Ovary (tissue), 3 donors: ENCODE measurements around the gene SPAG16.

ENCODE experiments used
- EP300 ChIP-seq: sonication (generic); formaldehyde crosslinking; IDR thresholded peaks from one replicate; pipeline ENCODE4 v1.6.1; 2017; ENCODE audit warnings: antibody characterized with exemption
- POLR2A ChIP-seq: fragments of 450-650 bp; IDR thresholded peaks from one replicate; pipeline ENCODE4 v1.6.1; 2017; ENCODE audit warnings: antibody characterized with exemption, mild to moderate bottlenecking, moderate library complexity
- TF ChIP-seq, protein P1 (sequence below), 3 donors: fragments of 450-650 bp in 2 of 3; fragments of 200-600 bp in 1 of 3; IDR thresholded peaks; one replicate each; pipeline versions ENCODE4 v1.5.1 to v1.8.0; 2016 to 2022; ENCODE audit warnings: antibody characterized with exemption in 3 of 3, mild to moderate bottlenecking in 1 of 3
- donor health status: DM: no; HTN: no; CAD: no.

DNA sequence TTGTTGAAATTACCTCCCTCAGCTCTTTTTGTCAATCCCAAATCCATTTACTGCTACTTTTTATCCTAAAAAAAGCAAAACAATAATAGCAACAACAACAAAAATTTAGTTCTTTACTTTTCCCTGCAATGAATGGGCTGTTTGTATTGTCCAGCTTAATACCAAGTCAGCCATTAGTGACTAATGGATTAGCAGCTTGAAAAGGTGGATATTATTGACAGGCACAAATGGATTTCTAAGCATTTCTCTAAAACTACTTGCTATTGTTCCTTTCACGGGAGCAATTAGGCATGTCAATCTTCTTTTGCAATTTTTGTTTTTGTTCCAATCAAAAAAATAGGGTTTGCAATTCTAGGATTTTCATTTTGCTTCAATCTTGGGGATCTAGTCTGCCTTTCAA lies 32.1 kb upstream of the SPAG16 start:
- TF ChIP-seq, protein P1, sequence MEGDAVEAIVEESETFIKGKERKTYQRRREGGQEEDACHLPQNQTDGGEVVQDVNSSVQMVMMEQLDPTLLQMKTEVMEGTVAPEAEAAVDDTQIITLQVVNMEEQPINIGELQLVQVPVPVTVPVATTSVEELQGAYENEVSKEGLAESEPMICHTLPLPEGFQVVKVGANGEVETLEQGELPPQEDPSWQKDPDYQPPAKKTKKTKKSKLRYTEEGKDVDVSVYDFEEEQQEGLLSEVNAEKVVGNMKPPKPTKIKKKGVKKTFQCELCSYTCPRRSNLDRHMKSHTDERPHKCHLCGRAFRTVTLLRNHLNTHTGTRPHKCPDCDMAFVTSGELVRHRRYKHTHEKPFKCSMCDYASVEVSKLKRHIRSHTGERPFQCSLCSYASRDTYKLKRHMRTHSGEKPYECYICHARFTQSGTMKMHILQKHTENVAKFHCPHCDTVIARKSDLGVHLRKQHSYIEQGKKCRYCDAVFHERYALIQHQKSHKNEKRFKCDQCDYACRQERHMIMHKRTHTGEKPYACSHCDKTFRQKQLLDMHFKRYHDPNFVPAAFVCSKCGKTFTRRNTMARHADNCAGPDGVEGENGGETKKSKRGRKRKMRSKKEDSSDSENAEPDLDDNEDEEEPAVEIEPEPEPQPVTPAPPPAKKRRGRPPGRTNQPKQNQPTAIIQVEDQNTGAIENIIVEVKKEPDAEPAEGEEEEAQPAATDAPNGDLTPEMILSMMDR (IDR thresholded peaks at IDR 0.05): no peak
- TF ChIP-seq POLR2A (no peak), EP300 (no peak)
